ENCODE measurements around the gene CPD.
"Not testable (repeated sequence)": the region's sequence is repeated elsewhere in the genome, so short reads cannot be mapped to it uniquely, and the experiment has no call there.

CPD gene

GRCh38 chr17:30413109-30413508 lies 34.4 kb downstream of the CPD start:
- DNase-seq (ENCODE audit: low read depth in 2 of 2): peak in 1 of 2 donors; percentile 69
- no peak overlapping the region for H3K4me3 ChIP-seq (replicated peaks in 1 of 2; ENCODE audit: low read depth in 2 of 2, low read length in 2 of 2)
- no peak for TF ChIP-seq CTCF (IDR thresholded peaks at IDR 0.05; ENCODE audit: low read depth, low read length)

GRCh38 chr17:30414486-30414885 lies 35.8 kb downstream of the CPD start:
- no peak for DNase-seq (ENCODE audit: low read depth in 2 of 2)
- no peak overlapping the region for H3K4me3 ChIP-seq (replicated peaks in 1 of 2; ENCODE audit: low read depth in 2 of 2, low read length in 2 of 2)
- TF ChIP-seq CTCF (IDR thresholded peaks at IDR 0.05; ENCODE audit: low read depth, low read length): no peak

GRCh38 chr17:30415491-30415890 lies 36.8 kb downstream of the CPD start:
- TF ChIP-seq CTCF (IDR thresholded peaks at IDR 0.05; ENCODE audit: low read depth, low read length): no peak
- DNase-seq (ENCODE audit: low read depth in 2 of 2): peak in 1 of 2 donors; percentile 19
- no peak overlapping the region for H3K4me3 ChIP-seq (replicated peaks in 1 of 2; ENCODE audit: low read depth in 2 of 2, low read length in 2 of 2)

- DNase-seq (ENCODE audit: low read depth in 2 of 2); H3K4me3 ChIP-seq (replicated peaks in 1 of 2; ENCODE audit: low read depth in 2 of 2, low read length in 2 of 2): not testable (repeated sequence)
Measured at GRCh38 chr17:30418070-30418469, 39.3 kb downstream of the CPD start.

GRCh38 chr17:30421592-30421991 lies 42.9 kb downstream of the CPD start:
- H3K4me3 ChIP-seq (replicated peaks in 1 of 2; ENCODE audit: low read depth in 2 of 2, low read length in 2 of 2): no peak overlapping the region
- DNase-seq (ENCODE audit: low read depth in 2 of 2): no peak
- no peak for TF ChIP-seq CTCF (IDR thresholded peaks at IDR 0.05; ENCODE audit: low read depth, low read length)

GRCh38 chr17:30422171-30422570 lies 43.4 kb downstream of the CPD start:
- H3K4me3 ChIP-seq (replicated peaks in 1 of 2; ENCODE audit: low read depth in 2 of 2, low read length in 2 of 2): no peak overlapping the region
- TF ChIP-seq CTCF (IDR thresholded peaks at IDR 0.05; ENCODE audit: low read depth, low read length): no peak
- peak in 1 of 2 donors; percentile 26 for DNase-seq (ENCODE audit: low read depth in 2 of 2)

- DNase-seq (ENCODE audit: low read depth in 2 of 2): no peak
- H3K4me3 ChIP-seq (replicated peaks in 1 of 2; ENCODE audit: low read depth in 2 of 2, low read length in 2 of 2): no peak overlapping the region
- no peak for TF ChIP-seq CTCF (IDR thresholded peaks at IDR 0.05; ENCODE audit: low read depth, low read length)
Measured at GRCh38 chr17:30424471-30424870, 45.7 kb downstream of the CPD start.

Measured in cardiac fibroblast (primary cell).